ENCODE results near the gene POLR2B. TPM values are rescaled to one million over a fixed set of nuclear protein-coding genes. Genes with fewer than 3 reads are reported as not detected.

The POLR2B gene
- total RNA-seq, 1 donor from 2014 or later, result 135 TPM

GRCh38 chr4:56976283-56976836 lies 2.3 kb upstream of the POLR2B start:
- peak overlapping the region; percentile 99 for H3K4me3 Mint-ChIP-seq (ENCODE audit: unreplicated experiment)
- no peak for TF ChIP-seq EZH2 (IDR thresholded peaks at IDR 0.05; ENCODE audit: insufficient read depth, low read length)
- TF ChIP-seq, protein P1, sequence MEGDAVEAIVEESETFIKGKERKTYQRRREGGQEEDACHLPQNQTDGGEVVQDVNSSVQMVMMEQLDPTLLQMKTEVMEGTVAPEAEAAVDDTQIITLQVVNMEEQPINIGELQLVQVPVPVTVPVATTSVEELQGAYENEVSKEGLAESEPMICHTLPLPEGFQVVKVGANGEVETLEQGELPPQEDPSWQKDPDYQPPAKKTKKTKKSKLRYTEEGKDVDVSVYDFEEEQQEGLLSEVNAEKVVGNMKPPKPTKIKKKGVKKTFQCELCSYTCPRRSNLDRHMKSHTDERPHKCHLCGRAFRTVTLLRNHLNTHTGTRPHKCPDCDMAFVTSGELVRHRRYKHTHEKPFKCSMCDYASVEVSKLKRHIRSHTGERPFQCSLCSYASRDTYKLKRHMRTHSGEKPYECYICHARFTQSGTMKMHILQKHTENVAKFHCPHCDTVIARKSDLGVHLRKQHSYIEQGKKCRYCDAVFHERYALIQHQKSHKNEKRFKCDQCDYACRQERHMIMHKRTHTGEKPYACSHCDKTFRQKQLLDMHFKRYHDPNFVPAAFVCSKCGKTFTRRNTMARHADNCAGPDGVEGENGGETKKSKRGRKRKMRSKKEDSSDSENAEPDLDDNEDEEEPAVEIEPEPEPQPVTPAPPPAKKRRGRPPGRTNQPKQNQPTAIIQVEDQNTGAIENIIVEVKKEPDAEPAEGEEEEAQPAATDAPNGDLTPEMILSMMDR (IDR thresholded peaks at IDR 0.05; ENCODE audit: insufficient read depth, low read depth, low read length), result no peak
- H3K9me3 Mint-ChIP-seq (ENCODE audit: unreplicated experiment), result no peaks in the 10 kb centered on the region
- Histone ChIP-seq H3K27me3 (ENCODE audit: insufficient read depth, low read length) (no peaks in the 10 kb centered on the region), H2AFZ (ENCODE audit: low read depth, low read length) (peak overlapping the region; percentile 92), H4K20me1 (ENCODE audit: insufficient read depth, low read length) (peaks cover 54% of the 10 kb centered on the region), H3K27ac (ENCODE audit: low read depth, low read length) (peak overlapping the region; percentile 63), H3K4me2 (ENCODE audit: low read length) (peak overlapping the region; percentile 89), H3K9ac (ENCODE audit: low read length) (peak overlapping the region; percentile 90), H3K4me1 (ENCODE audit: insufficient read depth, low read length) (peaks cover 19% of the 10 kb centered on the region), H3K36me3 (ENCODE audit: insufficient read depth, low read length) (peaks cover 17% of the 10 kb centered on the region), H3K4me3 (ENCODE audit: insufficient read depth, low read depth, low read length) (peak overlapping the region; percentile 83), H3K9me3 (ENCODE audit: insufficient read depth, low read depth, low read length) (no peaks in the 10 kb centered on the region), H3K79me2 (ENCODE audit: insufficient read depth, low read length) (peaks cover 71% of the 10 kb centered on the region)
- H3K27me3 Mint-ChIP-seq (ENCODE audit: low read depth, unreplicated experiment), result no peaks in the 10 kb centered on the region
- peaks cover 22% of the 10 kb centered on the region for H3K36me3 Mint-ChIP-seq (ENCODE audit: low read depth, unreplicated experiment)
- H3K4me1 Mint-ChIP-seq (ENCODE audit: low read depth, unreplicated experiment), result peaks cover 11% of the 10 kb centered on the region
- H3K27ac Mint-ChIP-seq (ENCODE audit: unreplicated experiment), result peak overlapping the region; percentile 80
- no peak for FAIRE-seq
- DNase-seq (ENCODE audit: low read depth), result no peak

DNA sequence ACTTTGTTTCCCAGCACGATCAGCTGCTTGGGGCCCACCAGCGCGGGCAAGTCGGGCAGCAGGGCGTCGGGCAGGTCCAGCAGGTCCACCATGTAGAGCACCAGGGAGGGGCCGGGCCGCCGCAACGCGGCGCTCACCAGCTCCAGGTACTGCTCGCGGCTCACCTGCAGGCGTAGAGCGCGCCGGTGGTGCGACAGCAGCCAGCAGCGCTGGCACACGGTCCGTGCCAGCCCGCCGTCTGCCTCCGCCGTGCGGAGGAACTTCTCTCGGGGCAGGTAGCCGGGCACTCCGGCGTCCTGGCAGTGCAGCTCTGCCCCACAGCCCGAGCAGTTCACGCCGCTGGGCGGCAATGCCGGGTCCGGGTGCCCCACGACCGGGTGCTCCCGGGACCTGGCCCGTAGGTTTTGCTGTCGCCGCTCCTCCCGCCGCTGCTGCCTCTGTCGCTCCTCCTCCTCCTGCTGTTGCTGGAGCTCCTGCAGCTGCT lies 1.8 kb upstream of the POLR2B start:
- peak overlapping the region; percentile 89 for H3K4me2 ChIP-seq (ENCODE audit: low read length)
- TF ChIP-seq, protein P1 (IDR thresholded peaks at IDR 0.05; ENCODE audit: insufficient read depth, low read depth, low read length), result no peak
- no peak for TF ChIP-seq EZH2 (IDR thresholded peaks at IDR 0.05; ENCODE audit: insufficient read depth, low read length)
- DNase-seq (ENCODE audit: low read depth), result no peak
- H2AFZ ChIP-seq (ENCODE audit: low read depth, low read length), result peak overlapping the region; percentile 92
- Mint-ChIP-seq H3K4me3 (ENCODE audit: unreplicated experiment) (peak overlapping the region; percentile 99), H3K36me3 (ENCODE audit: low read depth, unreplicated experiment) (peaks cover 18% of the 10 kb centered on the region), H3K4me1 (ENCODE audit: low read depth, unreplicated experiment) (peaks cover 16% of the 10 kb centered on the region), H3K27me3 (ENCODE audit: low read depth, unreplicated experiment) (no peaks in the 10 kb centered on the region), H3K27ac (ENCODE audit: unreplicated experiment) (peak overlapping the region; percentile 84), H3K9me3 (ENCODE audit: unreplicated experiment) (no peaks in the 10 kb centered on the region)
- no peaks in the 10 kb centered on the region for H3K27me3 ChIP-seq (ENCODE audit: insufficient read depth, low read length)
- H3K4me3 ChIP-seq (ENCODE audit: insufficient read depth, low read depth, low read length), result peak overlapping the region; percentile 83
- H3K4me1 ChIP-seq (ENCODE audit: insufficient read depth, low read length), result peaks cover 24% of the 10 kb centered on the region
- peak overlapping the region; percentile 90 for H3K9ac ChIP-seq (ENCODE audit: low read length)
- H3K27ac ChIP-seq (ENCODE audit: low read depth, low read length), result peak overlapping the region; percentile 63
- no peak for FAIRE-seq
- peaks cover 14% of the 10 kb centered on the region for H3K36me3 ChIP-seq (ENCODE audit: insufficient read depth, low read length)
- peaks cover 76% of the 10 kb centered on the region for H3K79me2 ChIP-seq (ENCODE audit: insufficient read depth, low read length)
- no peaks in the 10 kb centered on the region for H3K9me3 ChIP-seq (ENCODE audit: insufficient read depth, low read depth, low read length)
- H4K20me1 ChIP-seq (ENCODE audit: insufficient read depth, low read length), result peaks cover 59% of the 10 kb centered on the region
